Heart right ventricle (tissue), 16 donors: ENCODE measurements around the gene KIRREL1. TPM values are rescaled to one million over a fixed set of nuclear protein-coding genes. Genes with fewer than 3 reads are reported as not detected.

Source experiments
- ATAC-seq, 8 donors: fragments of 200-7000 bp; cut with Tn5 transposase; one replicate each; pipeline ENCODE4 v1.9.1; 2020; ENCODE audit warnings: mild to moderate bottlenecking in 8 of 8, moderate library complexity in 8 of 8, moderate number of reproducible peaks in 1 of 8
- DNase-seq, 2 donors: peaks; one replicate each; pipeline ENCODE4 v3.0.0-alpha.2; 2020
- H3K27ac ChIP-seq, 10 donors: fragments of 200-600 bp; sonication (generic) in 2 of 10; one replicate each; pipeline versions ENCODE4 v1.5.0 to v1.8.0; 2020 to 2022; ENCODE audit warnings: mild to moderate bottlenecking in 3 of 10
- H3K27me3 ChIP-seq, 7 donors: fragments of 200-600 bp; one replicate each; pipeline ENCODE4 v1.8.0; 2021 to 2022; ENCODE audit warnings: mild to moderate bottlenecking in 2 of 7
- H3K36me3 ChIP-seq, 9 donors: fragments of 200-600 bp; sonication (generic) in 1 of 9; one replicate each; pipeline versions ENCODE4 v1.5.0 to v1.8.0; 2020 to 2022; ENCODE audit warnings: mild to moderate bottlenecking in 2 of 9
- H3K4me1 ChIP-seq, 9 donors: fragments of 200-600 bp; sonication (generic) in 1 of 9; one replicate each; pipeline versions ENCODE4 v1.5.0 to v1.8.0; 2020 to 2022; ENCODE audit warnings: mild to moderate bottlenecking in 4 of 9
- H3K4me3 ChIP-seq, 10 donors: fragments of 200-600 bp; sonication (generic) in 2 of 10; one replicate each; pipeline versions ENCODE4 v1.5.0 to v1.8.0; 2020 to 2022; ENCODE audit warnings: mild to moderate bottlenecking in 7 of 10, moderate library complexity in 2 of 10
- H3K9me3 ChIP-seq, 11 donors: fragments of 200-600 bp in 10 of 11; sonication (generic) in 2 of 11; one replicate each; pipeline versions ENCODE4 v1.5.0 to v1.8.0; 2013 to 2022; ENCODE audit warnings: mild to moderate bottlenecking in 2 of 11, control low read depth in 1 of 11, moderate library complexity in 1 of 11
- CTCF ChIP-seq, 9 donors: fragments of 200-600 bp; sonication (generic) in 2 of 9; IDR thresholded peaks; one replicate each; pipeline versions ENCODE4 v1.5.0 to v1.8.0; 2021 to 2022; ENCODE audit warnings: antibody characterized with exemption in 9 of 9, mild to moderate bottlenecking in 5 of 9, moderate library complexity in 1 of 9
- WGBS, 2 donors: extraction: QIAGEN DNeasy Blood & Tissue Kit; methylation state at CpG; one replicate each; pipeline ENCODE4 v1.1.7; 2013; ENCODE audit warnings: inconsistent platforms in 1 of 2; 5-methylcytosine and 5-hydroxymethylcytosine counted together
- intact Hi-C, 10 donors: fragments of 100-400 bp; cut with DNase I; formaldehyde crosslinking; loops; one replicate each; pipeline versions ENCODE4 v1.11.1 to v1.14.2; 2022
- polyA plus RNA-seq, 2 donors: library from polyadenylated mRNA; stranded (reverse); fragments of 200-250 nt; gene quantifications; one replicate each; pipeline ENCODE4 v1.2.3, GENCODE V29; 2013
- total RNA-seq, 10 donors: library from RNA; stranded (reverse); fragmentation: NEBNext Ultra II Directional in 3 of 10; extraction: Animal tissue kit (Norgen Biotek cat#: 25700) in 3 of 10; gene quantifications; one replicate each; pipeline versions ENCODE4 v1.2.1 to v1.2.4, GENCODE V29; 2021 to 2023
- donor health status: Arrhythmogenic right ventricular cardiomyopathy.
- donor health status: ischemic (EF 13 %, LVEDD 7.1; RV severe dilation, severe dysfunction).
- donor health status: healthy with polysubstance abuse.
- donor health status: DM: no; HTN: yes; CAD: no.
- donor health status: DM: no; HTN: no; CAD: no.
- donor health status: ischemic (EF 25% LVEDD 6.9; RV normal size, moderate dysfunction).
- donor health status: ischemic (EF 25% LVEDD 5.7; RV mildly dilated, moderate dysfunction).
- donor health status: healthy.
- donor health status: DM: yes; HTN: yes; CAD: no.
- donor health status: Ischemic cardiomyopathy.
- donor health status: ischemic (EF 35%, LVEDD 5.7; RV mildly dilated, moderate dysfunction).
- donor health status: nonischemic (EF 11% LVEDD 7.7; RV severe dilation, severe dysfunction).
- donor health status: DM: yes; HTN: yes; CAD: no.
- donor health status: PGD.
- donor health status: ischemic (EF 29% LVEDD 5.4; RV normal size, mild dysfunction).
- donor health status: nonischemic (EF 23%, LVEDD 6.1; RV moderate dilation, normal function).

KIRREL1 gene
- total and polyA plus RNA-seq, 12 donors, result 4.1 to 14.7 (median 7.4) TPM

- Histone ChIP-seq H3K36me3 (no peaks in the 10 kb centered on the region), H3K27ac (no peak overlapping the region), H3K4me3 (no peak overlapping the region), H3K9me3 (no peaks in the 10 kb centered on the region), H3K4me1 (no peaks in the 10 kb centered on the region), H3K27me3 (peaks cover 0 to 6% (median 4%) of the 10 kb centered on the region in 7 donors)
- whole genome bisulfite sequencing, 2 donors, result 94 to 100% methylated on average over 1 of the region's 1 CpG
- no peak for ATAC-seq
- TF ChIP-seq CTCF (IDR thresholded peaks at IDR 0.05), result no peak
- DNase-seq, result no peak
- intact Hi-C loops, result loop anchor here in 2 of 10 donors (5.0 to 10.0 kb wide), 2 partner anchors 109 to 137 kb away; no protein-coding TSS in a partner anchor
These were observed 8.0 kb upstream of the KIRREL1 start for GRCh38 chr1:157985473-157985872.

- Histone ChIP-seq H3K36me3 (no peaks in the 10 kb centered on the region), H3K4me3 (no peak overlapping the region), H3K27ac (no peak overlapping the region), H3K9me3 (no peaks in the 10 kb centered on the region), H3K4me1 (peaks cover 4 to 11% (median 7%) of the 10 kb centered on the region in 9 donors), H3K27me3 (peaks cover 0 to 17% (median 6%) of the 10 kb centered on the region in 7 donors)
- intact Hi-C loops, result loop anchor here in 2 of 10 donors (5.0 to 10.0 kb wide), 2 partner anchors 107 to 134 kb away; no protein-coding TSS in a partner anchor
- no peak for TF ChIP-seq CTCF (IDR thresholded peaks at IDR 0.05)
- 88 to 90% methylated on average over 3 of the region's 3 CpGs for WGBS, 2 donors
- DNase-seq (no peak), ATAC-seq (no peak)
These were observed 5.4 kb upstream of the KIRREL1 start for GRCh38 chr1:157988002-157988401.

GRCh38 chr1:157992031-157992832 is 1.2 kb upstream of the KIRREL1 start:
- WGBS, 2 donors, result 33 to 38% methylated on average over 10 of the region's 10 CpGs
- H3K4me3 ChIP-seq, result peak overlapping the region in 2 of 10 donors; percentile 66 to 95
- DNase-seq (peak; percentile 72 to 77), ATAC-seq (peak; percentile 64 to 83 (median 70))
- H3K4me1 ChIP-seq, result peaks cover 4 to 47% (median 18%) of the 10 kb centered on the region in 9 donors
- no peaks in the 10 kb centered on the region for H3K36me3 ChIP-seq
- peak; percentile 84 to 98 (median 95) for TF ChIP-seq CTCF (IDR thresholded peaks at IDR 0.05)
- H3K27ac ChIP-seq, result peak overlapping the region in 9 of 10 donors; percentile 39 to 94 (median 55)
- H3K27me3 ChIP-seq, result peaks cover 0 to 31% (median 6%) of the 10 kb centered on the region in 7 donors
- intact Hi-C loops, result loop anchor here (1.0 to 10.0 kb wide), 14 partner anchors 40 to 133 kb away; a partner anchor contains a TSS
- H3K9me3 ChIP-seq, result no peaks in the 10 kb centered on the region

GRCh38 chr1:157992833-157993146 is 655 bp upstream of the KIRREL1 start:
- Histone ChIP-seq H3K9me3 (no peaks in the 10 kb centered on the region), H3K36me3 (no peaks in the 10 kb centered on the region), H3K27me3 (peaks cover 0 to 31% (median 6%) of the 10 kb centered on the region in 7 donors), H3K4me1 (peaks cover 4 to 47% (median 18%) of the 10 kb centered on the region in 9 donors), H3K27ac (peak overlapping the region in 8 of 10 donors; percentile 42 to 94 (median 89)), H3K4me3 (peak overlapping the region in 9 of 10 donors; percentile 61 to 98 (median 90))
- TF ChIP-seq CTCF (IDR thresholded peaks at IDR 0.05), result no peak
- ATAC-seq (peak; percentile 11 to 61 (median 34)), DNase-seq (peak in 1 of 2 donors; percentile 13)
- intact Hi-C loops, result loop anchor here (1.0 to 10.0 kb wide), 14 partner anchors 40 to 133 kb away; a partner anchor contains a TSS
- 5 to 7% methylated on average over 8 of the region's 8 CpGs for WGBS, 2 donors
